ENCODE data around the gene NR4A2.

DNA sequence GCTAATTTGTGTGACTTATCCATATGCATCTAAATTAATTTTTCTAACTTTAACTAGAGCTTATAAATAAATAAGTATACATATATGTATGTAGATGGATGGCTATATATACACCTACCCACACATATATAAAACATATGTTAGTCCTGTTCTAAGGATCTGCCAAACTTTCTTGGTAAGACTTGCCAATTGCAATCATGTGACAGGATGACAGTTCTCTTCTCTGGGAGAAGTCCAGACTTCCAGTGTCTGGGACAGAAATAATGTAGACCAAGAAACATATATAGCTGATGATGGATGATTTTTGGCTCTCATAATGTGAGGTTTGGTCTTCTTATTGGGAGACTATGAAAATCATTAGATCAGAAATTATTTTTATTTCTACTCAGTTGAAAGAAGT lies 30.6 kb upstream of the NR4A2 start:
- TF ChIP-seq, protein P1, sequence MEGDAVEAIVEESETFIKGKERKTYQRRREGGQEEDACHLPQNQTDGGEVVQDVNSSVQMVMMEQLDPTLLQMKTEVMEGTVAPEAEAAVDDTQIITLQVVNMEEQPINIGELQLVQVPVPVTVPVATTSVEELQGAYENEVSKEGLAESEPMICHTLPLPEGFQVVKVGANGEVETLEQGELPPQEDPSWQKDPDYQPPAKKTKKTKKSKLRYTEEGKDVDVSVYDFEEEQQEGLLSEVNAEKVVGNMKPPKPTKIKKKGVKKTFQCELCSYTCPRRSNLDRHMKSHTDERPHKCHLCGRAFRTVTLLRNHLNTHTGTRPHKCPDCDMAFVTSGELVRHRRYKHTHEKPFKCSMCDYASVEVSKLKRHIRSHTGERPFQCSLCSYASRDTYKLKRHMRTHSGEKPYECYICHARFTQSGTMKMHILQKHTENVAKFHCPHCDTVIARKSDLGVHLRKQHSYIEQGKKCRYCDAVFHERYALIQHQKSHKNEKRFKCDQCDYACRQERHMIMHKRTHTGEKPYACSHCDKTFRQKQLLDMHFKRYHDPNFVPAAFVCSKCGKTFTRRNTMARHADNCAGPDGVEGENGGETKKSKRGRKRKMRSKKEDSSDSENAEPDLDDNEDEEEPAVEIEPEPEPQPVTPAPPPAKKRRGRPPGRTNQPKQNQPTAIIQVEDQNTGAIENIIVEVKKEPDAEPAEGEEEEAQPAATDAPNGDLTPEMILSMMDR (IDR thresholded peaks at IDR 0.05), result no peak
- TF ChIP-seq POLR2AphosphoS5 (IDR thresholded peaks at IDR 0.05) (no peak), POLR2A (IDR thresholded peaks at IDR 0.05) (no peak), EP300 (IDR thresholded peaks at IDR 0.05) (no peak)
